ENCODE results near the gene PNMA8A.
"Not testable (repeated sequence)": the region's sequence is repeated elsewhere in the genome, so short reads cannot be mapped to it uniquely, and the experiment has no call there.

PNMA8A gene

GRCh38 chr19:46513461-46514236, 42.3 kb upstream of the PNMA8A start:
- TF ChIP-seq CTCF (IDR thresholded peaks at IDR 0.05; ENCODE audit: low read depth, low read length) = peak; percentile 83
- peak; percentile 39 for DNase-seq (ENCODE audit: extremely low read depth, low read depth)

GRCh38 chr19:46511237-46511636, 39.9 kb upstream of the PNMA8A start:
- no peak for DNase-seq (ENCODE audit: extremely low read depth, low read depth)
- no peak for TF ChIP-seq CTCF (IDR thresholded peaks at IDR 0.05; ENCODE audit: low read depth, low read length)

- TF ChIP-seq CTCF (IDR thresholded peaks at IDR 0.05; ENCODE audit: low read depth, low read length) = no peak
- no peak for DNase-seq (ENCODE audit: extremely low read depth, low read depth)
Measured at GRCh38 chr19:46508206-46508605, 36.8 kb upstream of the PNMA8A start.

- no peak for TF ChIP-seq CTCF (IDR thresholded peaks at IDR 0.05; ENCODE audit: low read depth, low read length)
Measured at GRCh38 chr19:46503848-46504453, 32.6 kb upstream of the PNMA8A start.

GRCh38 chr19:46502891-46503290, 31.5 kb upstream of the PNMA8A start:
- DNase-seq (ENCODE audit: extremely low read depth, low read depth) = no peak
- TF ChIP-seq CTCF (IDR thresholded peaks at IDR 0.05; ENCODE audit: low read depth, low read length) = no peak

More at GRCh38 chr19:46503848-46504453, 32.6 kb upstream of the PNMA8A start:
- DNase-seq (ENCODE audit: extremely low read depth, low read depth) = no peak

GRCh38 chr19:46499692-46500091, 28.3 kb upstream of the PNMA8A start:
- TF ChIP-seq CTCF (IDR thresholded peaks at IDR 0.05; ENCODE audit: low read depth, low read length) = no peak
- no peak for DNase-seq (ENCODE audit: extremely low read depth, low read depth)

GRCh38 chr19:46497773-46498172, 26.4 kb upstream of the PNMA8A start:
- DNase-seq (ENCODE audit: extremely low read depth, low read depth) = no peak
- no peak for TF ChIP-seq CTCF (IDR thresholded peaks at IDR 0.05; ENCODE audit: low read depth, low read length)

GRCh38 chr19:46496886-46497285, 25.5 kb upstream of the PNMA8A start:
- DNase-seq (ENCODE audit: extremely low read depth, low read depth) = not testable (repeated sequence)

Measured in AG09319 (cell line).